Measurements from ENCODE around the gene LRP2. TPM values are rescaled to one million over a fixed set of nuclear protein-coding genes. Genes with fewer than 3 reads are reported as not detected.

The LRP2 gene
- total RNA-seq, 1 donor from 2014 or later = 54.2 TPM

DNA sequence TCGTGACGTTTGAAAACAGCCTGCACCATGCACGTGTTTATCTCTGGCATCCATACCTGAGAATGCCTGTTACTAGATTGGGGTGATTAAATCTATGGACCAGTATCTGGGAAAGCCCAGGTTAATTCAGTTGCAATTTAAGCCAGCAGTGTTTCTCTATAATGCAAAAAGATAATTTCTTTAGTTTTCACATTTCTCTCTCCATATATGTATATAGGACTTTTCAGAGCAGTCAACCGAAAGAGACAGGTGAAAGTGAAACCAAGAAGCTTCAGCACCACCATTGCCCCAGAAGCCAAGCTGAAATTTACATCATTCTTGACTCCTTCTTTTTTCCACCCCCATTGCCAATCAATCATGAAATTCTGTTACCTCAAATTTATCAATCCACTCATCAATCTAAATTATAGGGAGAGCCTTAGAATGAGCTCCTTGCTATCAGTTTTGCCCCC, 2.7 kb upstream of the LRP2 start:
- Mint-ChIP-seq H3K4me3 (peak overlapping the region; percentile 76), H3K36me3 (peaks cover 2% of the 10 kb centered on the region), H3K4me1 (peaks cover 35% of the 10 kb centered on the region), H3K27ac (peak overlapping the region; percentile 96), H3K9me3 (peaks cover 5% of the 10 kb centered on the region), H3K27me3 (ENCODE audit: low read depth) (peaks cover 45% of the 10 kb centered on the region)
- TF ChIP-seq, protein P1, sequence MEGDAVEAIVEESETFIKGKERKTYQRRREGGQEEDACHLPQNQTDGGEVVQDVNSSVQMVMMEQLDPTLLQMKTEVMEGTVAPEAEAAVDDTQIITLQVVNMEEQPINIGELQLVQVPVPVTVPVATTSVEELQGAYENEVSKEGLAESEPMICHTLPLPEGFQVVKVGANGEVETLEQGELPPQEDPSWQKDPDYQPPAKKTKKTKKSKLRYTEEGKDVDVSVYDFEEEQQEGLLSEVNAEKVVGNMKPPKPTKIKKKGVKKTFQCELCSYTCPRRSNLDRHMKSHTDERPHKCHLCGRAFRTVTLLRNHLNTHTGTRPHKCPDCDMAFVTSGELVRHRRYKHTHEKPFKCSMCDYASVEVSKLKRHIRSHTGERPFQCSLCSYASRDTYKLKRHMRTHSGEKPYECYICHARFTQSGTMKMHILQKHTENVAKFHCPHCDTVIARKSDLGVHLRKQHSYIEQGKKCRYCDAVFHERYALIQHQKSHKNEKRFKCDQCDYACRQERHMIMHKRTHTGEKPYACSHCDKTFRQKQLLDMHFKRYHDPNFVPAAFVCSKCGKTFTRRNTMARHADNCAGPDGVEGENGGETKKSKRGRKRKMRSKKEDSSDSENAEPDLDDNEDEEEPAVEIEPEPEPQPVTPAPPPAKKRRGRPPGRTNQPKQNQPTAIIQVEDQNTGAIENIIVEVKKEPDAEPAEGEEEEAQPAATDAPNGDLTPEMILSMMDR (IDR thresholded peaks at IDR 0.05; ENCODE audit: unreplicated experiment) = no peak
- no peak for DNase-seq (ENCODE audit: low spot score in 2 of 2, unreplicated experiment in 2 of 2)

DNA sequence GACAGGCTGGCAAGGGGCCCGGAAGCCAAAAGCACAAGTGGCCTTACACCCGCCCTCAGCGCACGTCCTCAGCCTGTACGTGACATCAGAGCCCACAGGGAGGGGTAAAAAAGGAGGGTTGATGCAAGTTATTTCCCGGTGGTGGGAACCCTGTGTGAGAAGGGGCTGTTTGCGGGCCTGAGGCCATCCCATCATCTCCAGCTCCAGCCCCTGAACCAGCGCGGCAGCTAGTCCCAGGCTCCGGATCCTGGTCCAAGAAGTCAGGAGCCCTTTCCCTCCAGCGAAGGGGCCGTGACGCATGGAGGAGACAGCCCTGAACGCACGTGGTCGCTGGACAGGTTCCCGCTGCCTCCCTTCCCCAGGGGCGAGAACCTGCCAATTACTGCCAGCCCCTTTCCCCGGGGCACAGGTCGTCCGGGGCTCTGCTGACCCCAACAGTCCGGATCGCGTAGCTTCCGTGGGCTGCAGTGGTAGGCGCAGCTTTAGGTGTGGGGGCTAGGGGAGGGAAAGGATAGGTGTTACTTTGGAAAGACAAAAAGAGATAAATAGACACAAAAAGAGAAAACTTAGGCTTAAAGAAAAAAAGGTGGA, 1.3 kb upstream of the LRP2 start:
- Mint-ChIP-seq H3K36me3 (no peaks in the 10 kb centered on the region), H3K27me3 (ENCODE audit: low read depth) (peaks cover 49% of the 10 kb centered on the region), H3K27ac (peak overlapping the region; percentile 96), H3K4me1 (peaks cover 39% of the 10 kb centered on the region), H3K4me3 (peak overlapping the region; percentile 76), H3K9me3 (no peaks in the 10 kb centered on the region)
- TF ChIP-seq, protein P1 (IDR thresholded peaks at IDR 0.05; ENCODE audit: unreplicated experiment) = no peak
- DNase-seq (ENCODE audit: low spot score in 2 of 2, unreplicated experiment in 2 of 2) = peak; percentile 23 to 53

DNA sequence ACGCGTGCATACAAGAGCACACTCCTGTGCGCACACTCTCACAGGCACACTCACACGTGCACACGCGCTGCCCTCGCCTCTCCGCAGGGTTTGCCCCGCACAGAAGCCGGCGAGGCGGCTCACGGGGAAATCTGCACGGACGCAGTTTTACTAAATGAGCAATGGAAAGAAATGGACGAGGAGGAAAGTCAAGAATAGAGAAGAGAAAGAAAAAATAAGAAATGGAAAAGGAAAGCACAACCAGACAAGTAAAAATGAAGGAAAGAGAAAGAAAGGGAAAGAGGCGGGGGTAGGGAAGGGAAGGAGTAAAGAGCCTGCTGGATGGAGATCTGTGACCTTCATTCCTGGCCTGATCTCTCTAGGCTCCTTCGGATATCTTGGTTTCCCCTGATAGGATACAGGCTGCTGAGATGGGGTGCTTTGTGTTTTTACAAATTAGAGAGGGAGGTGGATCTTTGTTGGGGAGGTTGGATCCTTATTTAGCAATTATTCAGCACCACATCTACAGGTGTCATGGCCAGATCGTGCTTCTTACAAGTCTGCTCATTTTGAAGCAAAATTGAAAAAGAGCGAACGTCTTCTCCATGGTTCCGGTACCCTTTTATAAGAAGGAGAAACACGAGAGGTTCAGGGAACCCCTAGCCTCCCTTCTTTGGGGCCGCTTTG, 693 bp upstream of the LRP2 start:
- Mint-ChIP-seq H3K9me3 (no peaks in the 10 kb centered on the region), H3K4me3 (peak overlapping the region; percentile 76), H3K27me3 (ENCODE audit: low read depth) (peaks cover 49% of the 10 kb centered on the region), H3K27ac (peak overlapping the region; percentile 96), H3K4me1 (peaks cover 44% of the 10 kb centered on the region), H3K36me3 (no peaks in the 10 kb centered on the region)
- TF ChIP-seq, protein P1 (IDR thresholded peaks at IDR 0.05; ENCODE audit: unreplicated experiment) = no peak
- no peak for DNase-seq (ENCODE audit: low spot score in 2 of 2, unreplicated experiment in 2 of 2)

DNA sequence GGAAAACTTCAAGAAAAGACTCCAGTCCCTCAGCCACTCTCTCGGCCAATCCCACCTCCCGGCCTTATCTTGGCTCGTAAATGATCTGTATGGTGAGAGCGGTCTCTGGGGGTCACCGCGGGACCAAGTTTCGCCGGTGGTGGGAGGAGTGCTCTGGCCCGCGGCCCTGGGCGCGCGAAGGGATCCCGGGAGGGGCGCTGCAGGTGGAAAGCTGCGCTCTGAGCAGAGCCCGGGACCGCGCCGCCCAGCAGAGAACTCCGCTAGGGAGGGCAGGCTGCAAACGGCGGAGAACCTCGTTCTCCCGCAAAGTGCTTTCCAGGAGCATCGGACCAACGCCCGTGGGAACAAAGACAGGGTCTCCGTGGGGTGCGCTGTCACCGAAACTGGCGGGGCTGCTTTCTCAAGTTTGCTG, 622 bp downstream of the LRP2 start:
- Mint-ChIP-seq H3K36me3 (no peaks in the 10 kb centered on the region), H3K27ac (peak overlapping the region; percentile 68), H3K9me3 (no peaks in the 10 kb centered on the region), H3K4me1 (peaks cover 48% of the 10 kb centered on the region), H3K27me3 (ENCODE audit: low read depth) (peaks cover 49% of the 10 kb centered on the region), H3K4me3 (peak overlapping the region; percentile 76)
- DNase-seq (ENCODE audit: low spot score in 2 of 2, unreplicated experiment in 2 of 2) = peak; percentile 33 to 66
- TF ChIP-seq, protein P1 (IDR thresholded peaks at IDR 0.05; ENCODE audit: unreplicated experiment) = no peak

DNA sequence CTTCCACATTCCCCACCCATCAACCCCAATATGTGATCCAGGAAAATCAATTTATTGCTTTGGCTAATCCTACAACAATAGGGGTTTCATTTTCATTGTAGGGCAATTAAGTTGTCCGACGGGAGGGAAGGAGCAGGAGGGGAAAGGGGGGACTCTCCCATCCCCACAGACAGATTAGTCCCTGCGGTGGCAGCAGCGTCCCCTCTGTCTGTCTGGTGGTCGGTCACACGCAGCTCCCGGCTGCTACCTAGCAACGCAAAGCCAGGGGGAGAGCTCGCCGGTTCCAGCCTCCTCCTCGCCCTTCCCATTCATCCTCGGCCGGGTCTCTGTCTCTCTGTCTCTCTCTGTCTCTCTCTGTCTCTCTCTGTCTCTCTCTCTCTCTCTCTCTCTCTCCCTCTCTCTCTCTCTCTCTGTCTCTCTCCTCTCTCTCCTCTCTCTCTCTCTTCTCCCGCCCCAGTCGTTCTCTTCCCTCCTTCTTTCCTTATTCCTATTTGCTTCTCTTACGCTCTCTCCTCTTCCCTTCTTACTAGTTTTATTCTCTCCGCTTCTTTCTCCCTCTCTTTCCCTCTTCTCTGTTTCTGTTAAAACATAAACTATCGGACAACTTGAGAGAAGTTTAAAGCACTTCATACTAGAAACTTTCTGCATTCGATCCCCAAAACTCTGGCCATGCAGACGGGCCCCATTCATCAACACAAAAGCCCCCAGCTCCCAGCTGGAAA, 1.2 kb downstream of the LRP2 start:
- Mint-ChIP-seq H3K27me3 (ENCODE audit: low read depth) (peaks cover 53% of the 10 kb centered on the region), H3K9me3 (no peaks in the 10 kb centered on the region), H3K36me3 (no peaks in the 10 kb centered on the region), H3K4me3 (peak overlapping the region; percentile 76), H3K27ac (peak overlapping the region; percentile 68), H3K4me1 (peaks cover 48% of the 10 kb centered on the region)
- TF ChIP-seq, protein P1 (IDR thresholded peaks at IDR 0.05; ENCODE audit: unreplicated experiment) = no peak
- DNase-seq (ENCODE audit: low spot score in 2 of 2, unreplicated experiment in 2 of 2) = peak in 1 of 2 experiments; percentile 38

Measured in mesothelial cell of epicardium (in vitro differentiated cells).